Mesothelial cell of epicardium (in vitro differentiated cells): ENCODE data around the gene MMD2. TPM values are rescaled to one million over a fixed set of nuclear protein-coding genes. Genes with fewer than 3 reads are reported as not detected.
A peak's percentile ranks its signal among the peaks of the same experiment; 100 is the strongest.
"Not testable (repeated sequence)": the region's sequence is repeated elsewhere in the genome, so short reads cannot be mapped to it uniquely, and the experiment has no call there.

Source experiments
- DNase-seq, 2 experiments: peaks; one replicate each; pipeline ENCODE4 v3.0.0; 2021; ENCODE audit warnings: low spot score in 2 of 2; ENCODE audit not compliant: unreplicated experiment in 2 of 2
- H3K27ac Mint-ChIP-seq: 2 replicates; pipeline ENCODE4 v1.8.0; 2021; ENCODE audit warnings: mixed read lengths
- H3K27me3 Mint-ChIP-seq: 2 replicates; pipeline ENCODE4 v1.8.0; 2021; ENCODE audit warnings: low read depth, mixed read lengths
- H3K36me3 Mint-ChIP-seq: 2 replicates; pipeline ENCODE4 v1.8.0; 2021; ENCODE audit warnings: mixed read lengths
- H3K4me1 Mint-ChIP-seq: 2 replicates; pipeline ENCODE4 v1.8.0; 2021; ENCODE audit warnings: mixed read lengths
- H3K4me3 Mint-ChIP-seq: 2 replicates; pipeline ENCODE4 v1.8.0; 2021; ENCODE audit warnings: mild to moderate bottlenecking, moderate library complexity, mixed read lengths
- H3K9me3 Mint-ChIP-seq: 2 replicates; pipeline ENCODE4 v1.8.0; 2021; ENCODE audit warnings: mixed read lengths
- total RNA-seq: library from RNA; stranded (reverse); gene quantifications from 3 replicates; pipeline ENCODE4 v1.2.1, GENCODE V29; 2021
- TF ChIP-seq, protein P1 (sequence below): fragments of 200-600 bp; sonication (generic); IDR thresholded peaks from one replicate; pipeline ENCODE4 v1.5.0; 2021; ENCODE audit warnings: antibody characterized with exemption; ENCODE audit not compliant: unreplicated experiment

Gene MMD2
- total RNA-seq, 1 donor from 2014 or later: not detected

DNA sequence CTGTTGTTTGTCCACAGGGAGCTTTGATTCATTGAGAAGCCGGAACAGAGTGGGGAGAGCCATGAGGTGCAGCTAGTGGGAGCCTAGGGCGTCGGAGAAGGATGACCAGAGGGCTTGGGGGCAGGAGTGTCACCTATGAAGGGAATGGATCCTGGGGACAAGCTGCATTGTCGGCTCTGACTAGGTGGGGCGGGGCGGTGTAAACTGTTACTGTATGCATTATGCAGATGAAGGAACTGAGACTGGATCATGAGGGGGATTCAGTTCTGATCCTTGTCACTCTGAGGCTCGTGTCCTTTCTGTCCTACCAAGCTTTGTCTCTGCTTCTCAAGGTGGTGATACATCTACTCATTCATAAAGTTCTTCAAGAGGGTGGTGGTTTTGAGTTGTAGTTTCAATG is 39.9 kb upstream of the MMD2 start:
- peaks cover 1% of the 10 kb centered on the region for H3K4me1 Mint-ChIP-seq
- no peaks in the 10 kb centered on the region for H3K9me3 Mint-ChIP-seq
- H3K4me3 Mint-ChIP-seq: no peak overlapping the region
- TF ChIP-seq, protein P1, sequence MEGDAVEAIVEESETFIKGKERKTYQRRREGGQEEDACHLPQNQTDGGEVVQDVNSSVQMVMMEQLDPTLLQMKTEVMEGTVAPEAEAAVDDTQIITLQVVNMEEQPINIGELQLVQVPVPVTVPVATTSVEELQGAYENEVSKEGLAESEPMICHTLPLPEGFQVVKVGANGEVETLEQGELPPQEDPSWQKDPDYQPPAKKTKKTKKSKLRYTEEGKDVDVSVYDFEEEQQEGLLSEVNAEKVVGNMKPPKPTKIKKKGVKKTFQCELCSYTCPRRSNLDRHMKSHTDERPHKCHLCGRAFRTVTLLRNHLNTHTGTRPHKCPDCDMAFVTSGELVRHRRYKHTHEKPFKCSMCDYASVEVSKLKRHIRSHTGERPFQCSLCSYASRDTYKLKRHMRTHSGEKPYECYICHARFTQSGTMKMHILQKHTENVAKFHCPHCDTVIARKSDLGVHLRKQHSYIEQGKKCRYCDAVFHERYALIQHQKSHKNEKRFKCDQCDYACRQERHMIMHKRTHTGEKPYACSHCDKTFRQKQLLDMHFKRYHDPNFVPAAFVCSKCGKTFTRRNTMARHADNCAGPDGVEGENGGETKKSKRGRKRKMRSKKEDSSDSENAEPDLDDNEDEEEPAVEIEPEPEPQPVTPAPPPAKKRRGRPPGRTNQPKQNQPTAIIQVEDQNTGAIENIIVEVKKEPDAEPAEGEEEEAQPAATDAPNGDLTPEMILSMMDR: no peak
- no peak overlapping the region for H3K27ac Mint-ChIP-seq
- H3K27me3 Mint-ChIP-seq: no peaks in the 10 kb centered on the region
- DNase-seq: no peak
- peaks cover 42% of the 10 kb centered on the region for H3K36me3 Mint-ChIP-seq

DNA sequence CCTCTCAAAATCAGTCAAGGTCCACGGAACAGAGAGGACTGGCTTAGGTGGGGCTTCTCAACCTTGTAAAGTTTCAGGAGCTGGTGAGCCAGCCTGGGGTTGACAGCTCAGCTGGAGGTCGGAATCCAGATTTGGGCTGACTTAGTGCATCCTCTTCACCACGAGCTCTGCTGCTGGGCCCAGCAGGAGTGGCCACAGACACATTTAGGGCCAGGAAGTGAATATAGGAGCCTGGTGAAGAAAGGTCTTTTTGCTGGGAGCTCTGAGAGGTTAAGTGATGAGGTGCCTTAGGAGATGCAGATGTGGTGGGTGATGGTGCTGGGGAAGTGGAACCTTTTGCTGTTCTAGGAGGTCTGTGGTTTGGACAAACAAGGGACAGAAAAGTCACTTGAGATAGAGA is 39.3 kb upstream of the MMD2 start:
- no peak for DNase-seq
- peaks cover 42% of the 10 kb centered on the region for H3K36me3 Mint-ChIP-seq
- H3K9me3 Mint-ChIP-seq: no peaks in the 10 kb centered on the region

DNA sequence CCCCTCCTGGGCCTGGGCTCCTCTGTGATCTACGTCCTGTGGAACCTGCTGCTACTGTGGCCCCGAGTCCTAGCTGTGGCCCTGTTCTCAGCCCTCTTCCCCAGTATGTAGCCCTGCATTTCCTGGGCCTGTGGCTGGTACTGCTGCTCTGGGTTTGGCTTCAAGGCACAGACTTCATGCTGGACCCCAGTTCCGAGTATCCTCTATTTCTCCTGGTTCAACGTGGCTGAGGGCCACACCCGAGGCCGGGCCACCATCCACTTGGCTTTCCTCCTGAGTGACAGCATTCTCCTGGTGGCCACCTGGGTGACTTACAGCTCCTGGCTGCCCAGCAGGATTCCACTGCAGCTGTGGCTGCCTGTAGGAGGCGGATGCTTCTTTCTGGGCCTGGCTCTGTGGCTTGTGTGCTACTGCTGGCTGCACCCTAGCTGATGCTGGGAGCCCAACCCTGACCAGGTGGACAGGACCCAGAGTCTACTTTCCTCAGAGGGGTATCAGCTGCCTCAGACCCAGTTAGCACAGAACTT is 37.8 kb upstream of the MMD2 start:
- Mint-ChIP-seq H3K4me3 (no peak overlapping the region), H3K4me1 (no peaks in the 10 kb centered on the region), H3K36me3 (peaks cover 45% of the 10 kb centered on the region), H3K27me3 (no peaks in the 10 kb centered on the region), H3K27ac (no peak overlapping the region), H3K9me3 (no peaks in the 10 kb centered on the region)
- TF ChIP-seq, protein P1: no peak
- no peak for DNase-seq

More for the DNA sequence above, 39.3 kb upstream of the MMD2 start:
- Mint-ChIP-seq H3K27me3 (no peaks in the 10 kb centered on the region), H3K4me1 (peaks cover 1% of the 10 kb centered on the region), H3K4me3 (no peak overlapping the region), H3K27ac (no peak overlapping the region)
- TF ChIP-seq, protein P1: no peak

DNA sequence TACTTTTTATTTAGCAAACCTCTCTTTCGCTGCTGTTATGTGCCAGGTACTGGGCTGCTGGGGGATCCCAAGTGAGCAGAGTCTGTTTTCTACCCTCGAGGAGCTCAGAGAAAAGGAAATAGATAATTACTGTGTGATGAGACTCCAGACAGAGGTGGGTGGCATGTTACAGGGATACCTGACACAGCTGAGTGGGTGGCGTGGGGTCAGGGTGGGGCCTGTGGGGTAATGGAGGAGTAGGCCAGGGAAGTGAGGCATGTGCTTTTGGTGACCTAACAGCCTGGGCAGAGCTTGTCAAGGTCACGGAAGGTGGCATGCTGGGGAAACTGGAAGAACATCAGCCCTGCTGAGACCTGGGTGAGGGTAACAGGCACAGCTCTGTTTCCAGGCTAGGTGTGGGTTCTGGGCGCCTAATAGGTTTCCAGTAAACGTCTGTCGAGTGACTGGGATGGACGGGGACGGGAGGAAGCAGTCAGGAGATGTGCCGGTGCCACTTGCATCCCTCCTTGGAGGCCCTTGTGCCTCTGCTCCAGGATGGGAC is 36.5 kb upstream of the MMD2 start:
- DNase-seq: no peak
- Mint-ChIP-seq H3K27ac (no peak overlapping the region), H3K9me3 (no peaks in the 10 kb centered on the region), H3K4me3 (no peak overlapping the region), H3K4me1 (no peaks in the 10 kb centered on the region), H3K36me3 (peaks cover 42% of the 10 kb centered on the region), H3K27me3 (no peaks in the 10 kb centered on the region)
- TF ChIP-seq, protein P1: no peak

DNA sequence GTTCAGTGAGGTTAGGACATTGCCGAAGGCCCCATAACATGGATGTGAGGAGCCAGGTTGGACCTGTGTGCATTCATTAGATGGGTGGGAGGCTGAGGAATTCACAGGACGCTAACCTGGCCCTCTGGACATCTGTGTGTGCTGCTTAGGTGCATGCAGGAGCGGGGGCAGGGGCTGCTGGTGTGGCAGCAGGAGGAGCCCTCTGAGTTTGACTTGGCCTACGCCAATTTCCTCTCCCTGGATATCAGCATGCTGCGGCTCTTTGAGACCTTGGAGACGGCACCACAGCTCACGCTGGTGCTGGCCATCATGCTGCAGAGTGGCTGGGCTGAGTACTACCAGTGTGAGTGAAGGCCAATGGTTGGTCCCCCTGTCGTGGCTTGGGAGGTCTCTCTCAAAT is 34.5 kb upstream of the MMD2 start:
- no peaks in the 10 kb centered on the region for H3K27me3 Mint-ChIP-seq
- peaks cover 37% of the 10 kb centered on the region for H3K36me3 Mint-ChIP-seq
- no peak for DNase-seq
- no peak overlapping the region for H3K27ac Mint-ChIP-seq
- H3K4me1 Mint-ChIP-seq: no peaks in the 10 kb centered on the region
- TF ChIP-seq, protein P1: no peak
- no peak overlapping the region for H3K4me3 Mint-ChIP-seq
- H3K9me3 Mint-ChIP-seq: no peaks in the 10 kb centered on the region

DNA sequence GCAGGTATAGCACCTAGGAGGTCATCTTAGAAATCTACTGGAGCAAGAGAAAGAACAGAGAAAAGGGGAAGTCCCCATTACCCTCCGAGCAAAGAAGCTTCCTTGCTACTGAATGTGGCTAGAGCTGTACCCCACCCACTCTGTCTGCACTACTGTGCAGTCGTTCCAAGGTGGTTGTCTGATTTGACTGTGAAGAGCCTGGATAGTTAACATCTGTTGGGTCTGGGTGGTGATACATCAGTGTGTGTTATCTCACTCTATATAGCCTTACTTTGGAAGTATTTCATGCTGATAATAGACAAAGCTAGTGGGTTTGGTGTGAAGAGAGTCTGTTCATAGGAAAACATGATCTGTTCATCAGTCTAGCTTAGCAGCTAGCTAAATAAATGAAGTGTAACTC is 23.8 kb upstream of the MMD2 start:
- H3K36me3 Mint-ChIP-seq: peaks cover 59% of the 10 kb centered on the region
- H3K4me1 Mint-ChIP-seq, DNase-seq: not testable (repeated sequence)

DNA sequence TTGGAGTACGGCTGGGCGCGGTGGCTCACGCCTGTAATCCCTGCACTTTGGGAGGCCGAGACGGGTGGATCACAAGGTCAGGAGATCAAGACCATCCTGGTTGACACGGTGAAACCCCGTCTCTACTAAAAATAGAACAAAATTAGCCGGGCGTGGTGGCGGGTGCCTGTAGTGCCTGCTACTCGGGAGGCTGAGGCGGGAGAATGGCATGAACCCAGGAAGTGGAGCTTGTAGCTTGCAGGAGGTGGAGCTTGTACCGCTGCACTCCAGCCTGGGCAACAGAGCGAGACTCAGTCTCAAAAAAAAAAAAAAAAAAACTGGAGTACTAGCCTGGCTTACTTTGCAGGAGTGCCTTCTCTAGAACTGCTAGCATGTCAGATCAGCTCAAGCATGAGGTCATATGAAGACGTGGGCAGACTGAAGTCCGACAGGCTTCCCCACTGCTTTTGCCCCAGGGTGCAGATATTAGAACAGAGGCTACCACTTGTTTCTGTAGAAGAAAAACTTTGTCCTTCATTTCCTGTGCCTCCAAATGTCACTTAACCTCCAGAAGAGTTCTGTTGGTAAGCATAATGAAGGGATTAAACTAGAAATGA is 22.4 kb upstream of the MMD2 start:
- H3K27ac Mint-ChIP-seq, H3K4me3 Mint-ChIP-seq, H3K9me3 Mint-ChIP-seq, H3K27me3 Mint-ChIP-seq, DNase-seq, H3K4me1 Mint-ChIP-seq: not testable (repeated sequence)
- peaks cover 55% of the 10 kb centered on the region for H3K36me3 Mint-ChIP-seq

More for the DNA sequence above, 23.8 kb upstream of the MMD2 start:
- not testable (repeated sequence) for H3K4me3 Mint-ChIP-seq, H3K27ac Mint-ChIP-seq, H3K27me3 Mint-ChIP-seq, H3K9me3 Mint-ChIP-seq

DNA sequence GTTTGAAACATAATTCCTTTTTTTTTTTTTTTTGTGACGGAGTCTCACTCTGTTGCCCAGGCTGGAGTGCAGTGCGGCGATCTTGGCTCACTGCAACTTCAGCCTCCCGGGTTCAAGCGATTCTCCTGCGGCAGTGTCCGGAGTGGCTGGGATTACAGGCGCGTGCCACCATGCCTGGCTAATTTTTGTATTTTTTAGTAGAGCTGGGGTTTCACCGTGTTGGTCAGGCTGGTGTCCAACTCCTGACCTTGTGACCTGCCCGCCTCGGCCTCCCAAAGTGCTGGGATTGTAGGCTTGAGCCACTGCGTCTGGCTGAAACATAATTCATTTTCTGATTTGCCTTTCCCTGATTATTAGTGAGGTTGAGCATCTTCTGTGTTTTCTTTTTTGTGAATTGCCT is 16.6 kb upstream of the MMD2 start:
- not testable (repeated sequence) for H3K27ac Mint-ChIP-seq, DNase-seq
- H3K4me3 Mint-ChIP-seq: peak overlapping the region; percentile 41

More for the DNA sequence above, 16.6 kb upstream of the MMD2 start:
- H3K27me3 Mint-ChIP-seq, H3K4me1 Mint-ChIP-seq, H3K9me3 Mint-ChIP-seq: not testable (repeated sequence)
- H3K36me3 Mint-ChIP-seq: peaks cover 30% of the 10 kb centered on the region
